Psoas muscle (tissue), 8 donors: ENCODE data around the gene MARCHF9. TPM values are rescaled to one million over a fixed set of nuclear protein-coding genes. Genes with fewer than 3 reads are reported as not detected.

Experiments
- ATAC-seq, 4 donors: fragments of 200-7000 bp; cut with Tn5 transposase; one replicate each; pipeline ENCODE4 v1.9.1; 2020; ENCODE audit warnings: moderate library complexity in 3 of 4, mild to moderate bottlenecking in 2 of 4
- DNase-seq, 2 donors: peaks; one replicate each; pipeline ENCODE4 v3.0.0-alpha.2; 2020
- H3K27ac ChIP-seq: fragments of 200-600 bp; one replicate; pipeline ENCODE4 v1.8.0; 2022
- H3K27me3 ChIP-seq, 3 donors: fragments of 200-600 bp in 1 of 3; one replicate each; pipeline versions ENCODE4 v1.6.1 to v1.8.0; 2013 to 2022; ENCODE audit warnings: low read length in 2 of 3, mild to moderate bottlenecking in 2 of 3, moderate library complexity in 1 of 3; ENCODE audit not compliant: insufficient read depth in 3 of 3
- H3K36me3 ChIP-seq, 2 donors: fragments of 200-600 bp in 1 of 2; one replicate each; pipeline versions ENCODE4 v1.6.1 to v1.8.0; 2013 to 2022; ENCODE audit warnings: low read depth in 1 of 2, mild to moderate bottlenecking in 1 of 2, moderate library complexity in 1 of 2; ENCODE audit not compliant: insufficient read depth in 1 of 2
- H3K4me1 ChIP-seq: fragments of 200-600 bp; one replicate; pipeline ENCODE4 v1.8.0; 2022
- H3K4me3 ChIP-seq: fragments of 200-600 bp; one replicate; pipeline ENCODE4 v1.8.0; 2022; ENCODE audit warnings: mild to moderate bottlenecking
- H3K9me3 ChIP-seq: fragments of 200-600 bp; one replicate; pipeline ENCODE4 v1.8.0; 2022
- WGBS, 3 donors: extraction: QIAGEN DNeasy Blood & Tissue Kit; methylation state at CpG; one replicate each; pipeline versions ENCODE4 v1.1.6 to v1.1.7; 2013; 5-methylcytosine and 5-hydroxymethylcytosine counted together
- intact Hi-C, 2 donors: fragments of 100-400 bp; cut with DNase I; formaldehyde crosslinking; loops; one replicate each; pipeline versions ENCODE4 v1.11.0 to v1.14.2; 2022
- polyA plus RNA-seq, 3 donors: library from polyadenylated mRNA; stranded (reverse); fragments of 200-250 nt; gene quantifications; one replicate each; pipeline ENCODE4 v1.2.3, GENCODE V29; 2013
- total RNA-seq, 4 donors: library from RNA; stranded (reverse); fragmentation: NEBNext Ultra II Directional in 2 of 4; extraction: Animal tissue kit (Norgen Biotek cat#: 25700) in 2 of 4; gene quantifications; one replicate each; pipeline versions ENCODE4 v1.2.1 to v1.2.4, GENCODE V29; 2021 to 2023
- TF ChIP-seq, protein P1 (sequence below): fragments of 200-600 bp; IDR thresholded peaks from one replicate; pipeline ENCODE4 v1.8.0; 2022; ENCODE audit warnings: antibody characterized with exemption
- donor health status: healthy with polysubstance abuse.
- donor health status: DM: no; HTN: no; CAD: no; lungs with moderate emphysema.
- donor health status: Bipolar disorder and iron deficiency.
- donor health status: healthy.
- donor health status: DM: yes; HTN: yes; CAD: no.
- donor health status: DM: no; HTN: no; CAD: no.
- donor health status: DM: no; HTN: no; CAD: no.
- donor health status: DM: yes; HTN: yes; CAD: no.

MARCHF9 gene
- total and polyA plus RNA-seq, 7 donors: 5.7 to 9.4 (median 8.3) TPM

DNA sequence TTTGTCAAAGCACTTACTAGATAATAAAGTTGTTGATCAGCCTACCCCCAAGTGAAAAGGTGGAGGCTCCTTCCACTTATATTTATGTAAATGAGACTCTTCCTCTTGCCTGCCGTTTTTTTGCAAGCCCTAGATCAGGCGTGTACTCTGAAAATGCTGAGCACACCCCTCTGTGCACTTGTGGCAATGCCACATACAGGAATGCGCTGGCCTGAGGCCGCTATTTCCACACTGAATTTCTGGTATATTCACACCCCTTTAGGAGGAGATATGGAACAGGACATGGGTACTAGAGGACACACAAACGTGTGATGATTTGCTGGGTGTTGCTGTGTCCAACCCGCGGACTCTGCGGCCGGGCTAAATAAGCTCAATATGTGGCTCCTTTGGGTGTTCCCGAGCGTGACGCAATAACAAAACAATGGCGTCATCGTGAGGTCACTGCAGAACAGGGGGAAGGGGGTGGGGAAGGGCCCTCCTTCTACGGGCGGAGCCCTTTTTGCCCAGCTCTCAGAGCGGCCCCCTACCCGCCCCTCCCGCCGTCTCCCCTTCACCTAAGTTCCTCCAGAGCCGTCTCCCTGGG, 10.6 kb upstream of the MARCHF9 start:
- peaks cover 11% of the 10 kb centered on the region for H3K4me1 ChIP-seq
- H3K27ac ChIP-seq: peak overlapping the region; percentile 97
- H3K36me3 ChIP-seq: peaks cover 14 to 35% of the 10 kb centered on the region in 2 donors
- WGBS, 3 donors: 4 to 6% (median 5%) methylated on average over 21 of the region's 21 CpGs
- H3K4me3 ChIP-seq: peak overlapping the region; percentile 96
- H3K9me3 ChIP-seq: no peaks in the 10 kb centered on the region
- TF ChIP-seq, protein P1, sequence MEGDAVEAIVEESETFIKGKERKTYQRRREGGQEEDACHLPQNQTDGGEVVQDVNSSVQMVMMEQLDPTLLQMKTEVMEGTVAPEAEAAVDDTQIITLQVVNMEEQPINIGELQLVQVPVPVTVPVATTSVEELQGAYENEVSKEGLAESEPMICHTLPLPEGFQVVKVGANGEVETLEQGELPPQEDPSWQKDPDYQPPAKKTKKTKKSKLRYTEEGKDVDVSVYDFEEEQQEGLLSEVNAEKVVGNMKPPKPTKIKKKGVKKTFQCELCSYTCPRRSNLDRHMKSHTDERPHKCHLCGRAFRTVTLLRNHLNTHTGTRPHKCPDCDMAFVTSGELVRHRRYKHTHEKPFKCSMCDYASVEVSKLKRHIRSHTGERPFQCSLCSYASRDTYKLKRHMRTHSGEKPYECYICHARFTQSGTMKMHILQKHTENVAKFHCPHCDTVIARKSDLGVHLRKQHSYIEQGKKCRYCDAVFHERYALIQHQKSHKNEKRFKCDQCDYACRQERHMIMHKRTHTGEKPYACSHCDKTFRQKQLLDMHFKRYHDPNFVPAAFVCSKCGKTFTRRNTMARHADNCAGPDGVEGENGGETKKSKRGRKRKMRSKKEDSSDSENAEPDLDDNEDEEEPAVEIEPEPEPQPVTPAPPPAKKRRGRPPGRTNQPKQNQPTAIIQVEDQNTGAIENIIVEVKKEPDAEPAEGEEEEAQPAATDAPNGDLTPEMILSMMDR: no peak
- peaks cover 0 to 14% (median 3%) of the 10 kb centered on the region in 3 donors for H3K27me3 ChIP-seq
- DNase-seq (peak; percentile 78 to 87), ATAC-seq (peak; percentile 76 to 79 (median 78))
- intact Hi-C loops: no loop called here

DNA sequence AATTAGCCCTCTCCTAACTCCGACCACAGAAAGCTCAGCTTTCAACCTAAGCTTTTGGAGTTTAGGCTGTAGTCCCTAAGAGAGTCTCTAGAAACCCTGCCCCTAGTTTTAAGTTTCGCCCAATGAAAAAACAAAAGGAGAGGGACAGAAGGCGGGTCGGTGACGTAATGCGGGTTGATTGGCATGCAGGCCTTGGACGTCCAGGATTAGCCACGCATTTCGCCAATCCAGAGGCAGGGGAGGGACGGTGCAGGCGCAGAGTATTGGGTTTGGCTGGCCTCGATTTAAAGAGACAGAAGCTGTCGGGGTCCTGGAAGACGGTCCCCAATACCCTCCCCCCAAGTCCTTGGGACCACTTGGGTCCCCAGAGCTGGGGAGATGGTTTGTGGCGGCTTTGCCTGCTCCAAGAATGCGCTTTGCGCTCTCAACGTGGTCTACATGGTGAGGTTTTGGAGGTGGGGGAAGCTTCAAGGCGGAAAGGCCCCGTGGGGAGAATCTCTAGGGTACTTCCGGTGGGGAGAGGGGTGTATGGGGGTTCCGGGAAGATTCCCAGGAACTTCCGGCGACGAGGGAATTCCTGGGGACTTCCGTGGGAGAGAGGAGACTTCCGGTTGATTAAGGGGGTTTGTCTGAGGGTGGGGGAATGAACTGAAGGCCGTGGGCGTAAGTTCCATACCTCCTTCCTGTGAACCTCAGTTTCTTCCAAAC, 10.0 kb upstream of the MARCHF9 start, which contains the start of gene TSPAN31:
TSPAN31 (plus strand) TSS at position 263 of the 708 bp plus-strand sequence; CDS start at position 379, 116 bp downstream.
- intact Hi-C loops: no loop called here
- H3K4me1 ChIP-seq: peaks cover 11% of the 10 kb centered on the region
- H3K4me3 ChIP-seq: peak within 1 kb of the TSS; percentile 96
- DNase-seq (peak; percentile 97 to 99), ATAC-seq (peak; percentile 94 to 97 (median 96))
- peaks cover 15 to 41% of the 10 kb centered on the region in 2 donors for H3K36me3 ChIP-seq
- H3K9me3 ChIP-seq: no peaks in the 10 kb centered on the region
- TF ChIP-seq, protein P1: no peak
- WGBS, 3 donors: 0 to 1% (median 1%) methylated on average over 29 of the region's 29 CpGs
- H3K27ac ChIP-seq: peak within 1 kb of the TSS; percentile 97
- peaks cover 0 to 8% (median 3%) of the 10 kb centered on the region in 3 donors for H3K27me3 ChIP-seq

DNA sequence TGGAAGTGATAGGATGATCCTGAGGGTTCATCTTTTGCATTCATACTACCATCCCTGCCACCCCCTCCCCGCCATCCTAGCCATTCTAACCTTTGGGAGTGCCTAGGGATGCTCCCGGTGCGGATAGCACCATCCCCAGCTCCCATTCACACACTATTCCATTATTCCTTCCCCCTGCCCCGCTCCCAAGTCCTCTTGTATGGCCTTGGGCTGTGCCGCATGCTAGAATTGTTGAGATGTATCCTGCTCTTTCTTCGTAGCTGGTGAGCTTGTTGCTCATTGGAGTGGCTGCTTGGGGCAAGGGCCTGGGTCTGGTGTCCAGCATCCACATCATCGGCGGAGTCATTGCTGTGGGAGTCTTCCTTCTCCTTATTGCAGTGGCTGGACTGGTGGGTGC, 9.4 kb upstream of the MARCHF9 start:
- peak overlapping the region; percentile 96 for H3K4me3 ChIP-seq
- DNase-seq (no peak), ATAC-seq (peak; percentile 6 to 32 (median 14))
- no peaks in the 10 kb centered on the region for H3K9me3 ChIP-seq
- H3K27ac ChIP-seq: peak overlapping the region; percentile 97
- peaks cover 17% of the 10 kb centered on the region for H3K4me1 ChIP-seq
- peaks cover 16 to 47% of the 10 kb centered on the region in 2 donors for H3K36me3 ChIP-seq
- 32 to 38% (median 34%) methylated on average over 8 of the region's 8 CpGs for WGBS, 3 donors
- peaks cover 0 to 8% (median 3%) of the 10 kb centered on the region in 3 donors for H3K27me3 ChIP-seq
- TF ChIP-seq, protein P1: no peak
- intact Hi-C loops: no loop called here

- WGBS, 3 donors: 78 to 80% (median 79%) methylated on average over 3 of the region's 3 CpGs
- no peak for ATAC-seq
- TF ChIP-seq, protein P1: no peak
- Histone ChIP-seq H3K4me1 (peaks cover 22% of the 10 kb centered on the region), H3K36me3 (peaks cover 20 to 51% of the 10 kb centered on the region in 2 donors), H3K27ac (no peak overlapping the region), H3K27me3 (peaks cover 0 to 4% (median 3%) of the 10 kb centered on the region in 3 donors), H3K9me3 (no peaks in the 10 kb centered on the region), H3K4me3 (peak overlapping the region; percentile 96)
- DNase-seq: no peak
- intact Hi-C loops: no loop called here
Observed at GRCh38 chr12:57746025-57746424, 8.9 kb upstream of the MARCHF9 start.
